Measurements from ENCODE around the gene RIMOC1. TPM values are rescaled to one million over a fixed set of nuclear protein-coding genes. Genes with fewer than 3 reads are reported as not detected.

Gene RIMOC1
- total RNA-seq, 1 experiment from 2014 or later, result 30.5 TPM

- TF ChIP-seq SOX15 (CRISPR knock-in tag; IDR thresholded peaks at IDR 0.05), result no peak
- TF ChIP-seq MYBL2 (CRISPR knock-in tag; IDR thresholded peaks at IDR 0.05), result no peak
- TF ChIP-seq, protein P1, sequence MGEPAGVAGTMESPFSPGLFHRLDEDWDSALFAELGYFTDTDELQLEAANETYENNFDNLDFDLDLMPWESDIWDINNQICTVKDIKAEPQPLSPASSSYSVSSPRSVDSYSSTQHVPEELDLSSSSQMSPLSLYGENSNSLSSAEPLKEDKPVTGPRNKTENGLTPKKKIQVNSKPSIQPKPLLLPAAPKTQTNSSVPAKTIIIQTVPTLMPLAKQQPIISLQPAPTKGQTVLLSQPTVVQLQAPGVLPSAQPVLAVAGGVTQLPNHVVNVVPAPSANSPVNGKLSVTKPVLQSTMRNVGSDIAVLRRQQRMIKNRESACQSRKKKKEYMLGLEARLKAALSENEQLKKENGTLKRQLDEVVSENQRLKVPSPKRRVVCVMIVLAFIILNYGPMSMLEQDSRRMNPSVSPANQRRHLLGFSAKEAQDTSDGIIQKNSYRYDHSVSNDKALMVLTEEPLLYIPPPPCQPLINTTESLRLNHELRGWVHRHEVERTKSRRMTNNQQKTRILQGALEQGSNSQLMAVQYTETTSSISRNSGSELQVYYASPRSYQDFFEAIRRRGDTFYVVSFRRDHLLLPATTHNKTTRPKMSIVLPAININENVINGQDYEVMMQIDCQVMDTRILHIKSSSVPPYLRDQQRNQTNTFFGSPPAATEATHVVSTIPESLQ (CRISPR knock-in tag; IDR thresholded peaks at IDR 0.05), result no peak
- TF ChIP-seq PRDM15 (CRISPR knock-in tag; IDR thresholded peaks at IDR 0.05), result no peak
- no peak for TF ChIP-seq ZNF281 (CRISPR knock-in tag; IDR thresholded peaks at IDR 0.05)
- no peak for TF ChIP-seq ZNF219 (CRISPR knock-in tag; IDR thresholded peaks at IDR 0.05; ENCODE audit: borderline replicate concordance)
- TF ChIP-seq ESRRA (CRISPR knock-in tag; IDR thresholded peaks at IDR 0.05; ENCODE audit: borderline replicate concordance), result no peak
- no peak for TF ChIP-seq ETV6 (CRISPR knock-in tag; IDR thresholded peaks at IDR 0.05)
- POLR2A ChIA-PET, result no interaction called here
- Mint-ChIP-seq H3K4me1 (peaks cover 6% of the 10 kb centered on the region; the same call in 1 of the 2 replicates), H3K4me3 (no peak overlapping the region), H3K9me3 (peaks cover 33% of the 10 kb centered on the region), H3K27ac (no peak overlapping the region), H3K36me3 (no peaks in the 10 kb centered on the region), H3K27me3 (ENCODE audit: low read depth) (peaks cover 4% of the 10 kb centered on the region)
- ATAC-seq (no peak), DNase-seq (ENCODE audit: low spot score) (no peak)
- CTCF ChIA-PET, result interaction anchor here (0.9 kb wide), 1 partner anchor 131 kb away, joined by 3 read pairs; no protein-coding TSS in a partner anchor
Measured at GRCh38 chr5:41893074-41893851, 10.9 kb upstream of the RIMOC1 start.

DNA sequence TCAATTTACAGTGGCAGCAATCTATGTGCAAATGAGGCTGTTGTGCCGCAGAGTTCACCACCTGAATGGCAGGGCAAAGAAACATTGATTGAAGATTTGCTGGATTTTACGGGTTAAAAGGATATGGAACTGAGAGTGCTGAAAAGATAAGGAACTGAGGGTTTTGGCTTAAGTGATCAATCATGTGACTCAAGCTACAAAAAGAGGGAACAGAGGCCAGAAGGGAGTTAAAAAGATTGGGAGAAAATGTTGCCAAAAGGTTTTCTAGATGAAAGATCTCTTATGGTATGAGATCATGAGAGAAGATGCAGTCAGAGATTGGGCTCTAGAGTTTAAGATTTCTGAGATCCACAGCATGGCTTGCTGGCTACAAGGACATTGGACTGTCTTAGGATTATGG, 7.9 kb upstream of the RIMOC1 start:
- no peak for TF ChIP-seq TP53 (CRISPR knock-in tag; IDR thresholded peaks at IDR 0.05)
- TF ChIP-seq GRHL2 (CRISPR knock-in tag; IDR thresholded peaks at IDR 0.05; ENCODE audit: insufficient replicate concordance, severe bottlenecking), result no peak
- TF ChIP-seq HMGA2 (CRISPR knock-in tag; IDR thresholded peaks at IDR 0.05), result no peak
- TF ChIP-seq ZNF396 (CRISPR knock-in tag; IDR thresholded peaks at IDR 0.05; ENCODE audit: borderline replicate concordance), result no peak
- no peak for TF ChIP-seq MLX (CRISPR knock-in tag; IDR thresholded peaks at IDR 0.05)
- TF ChIP-seq, protein P2, sequence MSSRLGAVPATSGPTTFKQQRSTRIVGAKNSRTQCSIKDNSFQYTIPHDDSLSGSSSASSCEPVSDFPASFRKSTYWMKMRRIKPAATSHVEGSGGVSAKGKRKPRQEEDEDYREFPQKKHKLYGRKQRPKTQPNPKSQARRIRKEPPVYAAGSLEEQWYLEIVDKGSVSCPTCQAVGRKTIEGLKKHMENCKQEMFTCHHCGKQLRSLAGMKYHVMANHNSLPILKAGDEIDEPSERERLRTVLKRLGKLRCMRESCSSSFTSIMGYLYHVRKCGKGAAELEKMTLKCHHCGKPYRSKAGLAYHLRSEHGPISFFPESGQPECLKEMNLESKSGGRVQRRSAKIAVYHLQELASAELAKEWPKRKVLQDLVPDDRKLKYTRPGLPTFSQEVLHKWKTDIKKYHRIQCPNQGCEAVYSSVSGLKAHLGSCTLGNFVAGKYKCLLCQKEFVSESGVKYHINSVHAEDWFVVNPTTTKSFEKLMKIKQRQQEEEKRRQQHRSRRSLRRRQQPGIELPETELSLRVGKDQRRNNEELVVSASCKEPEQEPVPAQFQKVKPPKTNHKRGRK (CRISPR knock-in tag; IDR thresholded peaks at IDR 0.05; ENCODE audit: borderline replicate concordance), result no peak
- no peak for TF ChIP-seq NFYB (CRISPR knock-in tag; conservative IDR thresholded peaks at IDR 0.05; ENCODE audit: low read depth)
- ChIA-PET CTCF (interaction anchor here (0.7 to 1.5 kb wide), 2 partner anchors 29 to 161 kb away, joined by 3 to 4 read pairs; partner anchors contain the start of gene FBXO4), POLR2A (no interaction called here)
- Mint-ChIP-seq H3K4me1 (peaks cover 2% of the 10 kb centered on the region; the same call in 1 of the 2 replicates), H3K9me3 (peaks cover 11% of the 10 kb centered on the region), H3K36me3 (no peaks in the 10 kb centered on the region), H3K4me3 (no peak overlapping the region), H3K27ac (no peak overlapping the region), H3K27me3 (ENCODE audit: low read depth) (peaks cover 4% of the 10 kb centered on the region)
- DNase-seq (ENCODE audit: low spot score), result no peak
- no peak for ATAC-seq
